ENCODE measurements around the gene NPIPB12.
"Not testable (repeated sequence)": the region's sequence is repeated elsewhere in the genome, so short reads cannot be mapped to it uniquely, and the experiment has no call there.

NPIPB12 gene

GRCh38 chr16:29506308-29506707, at the start of gene NPIPB12:
NPIPB12 (minus strand) TSS chr16:29506408.
- DNase-seq (ENCODE audit: low read depth, low spot score), result not testable (repeated sequence)

GRCh38 chr16:29521520-29521919, 15.3 kb upstream of the NPIPB12 start:
- not testable (repeated sequence) for DNase-seq (ENCODE audit: low read depth, low spot score)

- not testable (repeated sequence) for DNase-seq (ENCODE audit: low read depth, low spot score)
These were observed 23.9 kb downstream of the NPIPB12 start for GRCh38 chr16:29482276-29482675.

GRCh38 chr16:29472065-29472464, 34.1 kb downstream of the NPIPB12 start:
- not testable (repeated sequence) for DNase-seq (ENCODE audit: low read depth, low spot score)

- not testable (repeated sequence) for DNase-seq (ENCODE audit: low read depth, low spot score)
These were observed 36.5 kb downstream of the NPIPB12 start for GRCh38 chr16:29469660-29470059.

DNA sequence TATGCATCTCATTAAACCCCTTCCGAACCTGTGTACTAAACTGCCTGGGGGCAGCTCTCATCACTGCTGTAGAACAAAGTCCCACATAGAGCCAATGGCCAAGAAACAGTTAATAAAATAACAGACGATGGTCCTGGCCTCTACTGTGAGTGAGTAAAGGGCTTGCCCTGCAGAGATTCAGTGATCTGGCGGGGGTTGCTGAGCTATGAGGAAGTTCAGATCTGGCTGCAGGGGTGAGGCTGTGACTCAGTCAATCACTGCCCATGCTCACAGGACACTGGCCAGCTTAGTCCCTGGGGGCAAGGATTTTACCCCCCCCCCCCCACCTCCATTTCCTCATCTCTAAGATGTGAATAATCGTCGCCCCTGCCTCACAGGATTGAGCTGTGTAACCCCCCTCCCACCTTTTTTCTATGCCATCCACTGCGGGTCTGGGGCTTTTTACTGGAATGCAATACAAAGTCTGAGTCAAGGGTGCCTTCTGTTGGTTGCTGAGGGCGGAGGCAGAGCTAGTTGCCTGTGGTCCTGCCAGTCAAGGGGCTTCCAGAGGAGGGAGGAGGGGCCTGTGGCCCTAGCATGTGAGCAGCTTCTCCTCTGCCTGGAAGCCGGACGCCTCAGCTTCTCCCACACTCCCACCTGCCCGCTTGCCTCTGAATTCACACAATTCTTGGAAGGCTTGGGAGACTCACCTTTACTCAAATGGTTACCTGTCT, 38.4 kb downstream of the NPIPB12 start:
- not testable (repeated sequence) for DNase-seq (ENCODE audit: low read depth, low spot score)

DNA sequence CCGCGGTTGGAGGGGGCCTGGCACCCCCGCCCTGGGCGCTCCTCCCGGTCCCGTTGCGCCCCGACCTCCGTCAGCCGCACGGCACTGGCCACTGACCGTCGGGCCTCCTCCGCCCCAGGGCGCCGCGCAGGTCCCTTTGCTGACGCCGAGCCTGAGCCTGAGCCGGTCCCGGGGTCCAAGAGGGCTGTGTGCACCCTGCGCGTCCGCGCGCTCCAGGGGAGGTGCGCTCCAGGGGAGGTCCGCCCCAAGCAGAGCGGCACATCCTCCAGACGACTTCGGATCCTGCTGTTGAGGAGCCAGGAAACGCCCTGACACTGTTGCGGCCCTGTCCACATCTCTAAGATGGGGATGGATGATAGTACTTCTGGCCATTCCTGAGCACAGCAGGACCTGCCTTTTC, 39.3 kb downstream of the NPIPB12 start:
- DNase-seq (ENCODE audit: low read depth, low spot score), result not testable (repeated sequence)

- not testable (repeated sequence) for DNase-seq (ENCODE audit: low read depth, low spot score)
These were observed 40.0 kb downstream of the NPIPB12 start for GRCh38 chr16:29465985-29466824.

DNA sequence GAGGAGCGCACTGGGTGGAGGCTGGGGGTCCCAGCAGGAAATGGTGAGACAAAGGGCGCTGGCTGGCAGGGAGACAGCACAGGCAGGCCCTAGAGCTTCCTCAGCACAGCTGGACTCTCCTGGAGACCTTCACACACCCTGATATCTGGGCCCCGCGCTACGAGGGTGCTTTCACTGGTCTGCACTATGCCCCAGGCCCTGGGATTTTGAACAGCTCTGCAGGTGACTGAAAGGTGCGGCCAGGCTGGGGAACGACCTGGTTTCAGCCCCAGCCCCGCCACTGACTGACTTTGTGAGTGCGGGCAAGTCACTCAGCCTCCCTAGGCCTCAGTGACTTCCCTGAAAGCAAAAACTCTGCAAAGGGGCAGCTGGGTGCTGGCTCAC, 45.6 kb downstream of the NPIPB12 start:
- DNase-seq (ENCODE audit: low read depth, low spot score), result not testable (repeated sequence)

DNA sequence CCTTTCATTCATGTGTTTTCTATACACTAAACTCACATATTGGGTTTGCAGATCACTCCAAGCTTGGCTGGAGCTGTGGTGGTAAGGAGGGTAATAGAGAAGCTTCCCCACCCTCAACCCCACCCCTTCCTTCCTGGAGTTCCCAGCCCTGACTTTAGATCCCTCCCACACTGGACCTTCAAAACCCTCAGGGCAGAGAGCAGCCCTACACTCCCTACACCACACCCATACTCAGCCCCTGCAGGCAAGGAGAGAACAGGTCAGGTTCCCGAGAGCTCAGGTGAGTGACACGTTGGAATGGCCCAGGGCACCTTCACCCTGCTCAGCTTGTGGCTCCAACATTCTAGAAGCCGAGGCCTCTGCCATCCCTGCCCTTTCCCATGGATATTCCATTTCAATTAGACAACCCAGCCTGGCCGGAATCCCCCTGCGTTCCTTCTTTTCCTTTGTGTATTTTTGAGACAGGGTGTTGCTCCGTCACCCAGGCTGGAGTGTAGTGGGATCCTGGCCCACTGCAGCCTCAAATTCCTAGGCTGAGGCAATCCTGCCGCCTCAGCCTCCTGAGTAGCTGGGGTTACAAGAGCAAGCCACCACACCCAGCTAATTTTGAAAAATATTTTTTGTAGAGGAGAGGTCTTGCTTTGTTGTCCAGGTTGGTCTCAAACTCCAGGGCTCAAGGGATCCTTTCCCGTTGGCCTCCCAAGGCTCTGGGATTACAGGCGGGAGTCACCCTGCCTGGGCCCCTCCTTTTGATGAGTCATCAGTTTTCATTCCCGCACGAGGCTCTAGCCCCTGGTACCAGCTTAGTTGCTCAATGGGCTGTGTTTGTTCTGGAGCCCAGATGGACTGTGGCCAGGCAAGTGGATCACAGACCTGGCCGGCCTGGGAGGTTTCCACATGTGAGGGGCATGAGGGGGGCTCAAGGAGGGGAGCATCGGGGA, 46.2 kb downstream of the NPIPB12 start, which contains the start of gene SULT1A4:
TSS of gene SULT1A4 (plus strand) at position 208 of the 941 bp plus-strand sequence. CDS start 1,473 bp downstream, outside the sequence.
- DNase-seq (ENCODE audit: low read depth, low spot score), result not testable (repeated sequence)

- not testable (repeated sequence) for DNase-seq (ENCODE audit: low read depth, low spot score)
These were observed 48.5 kb downstream of the NPIPB12 start for GRCh38 chr16:29457660-29458059.

GRCh38 chr16:29454828-29455227, 51.4 kb downstream of the NPIPB12 start:
- DNase-seq (ENCODE audit: low read depth, low spot score), result not testable (repeated sequence)

DNA sequence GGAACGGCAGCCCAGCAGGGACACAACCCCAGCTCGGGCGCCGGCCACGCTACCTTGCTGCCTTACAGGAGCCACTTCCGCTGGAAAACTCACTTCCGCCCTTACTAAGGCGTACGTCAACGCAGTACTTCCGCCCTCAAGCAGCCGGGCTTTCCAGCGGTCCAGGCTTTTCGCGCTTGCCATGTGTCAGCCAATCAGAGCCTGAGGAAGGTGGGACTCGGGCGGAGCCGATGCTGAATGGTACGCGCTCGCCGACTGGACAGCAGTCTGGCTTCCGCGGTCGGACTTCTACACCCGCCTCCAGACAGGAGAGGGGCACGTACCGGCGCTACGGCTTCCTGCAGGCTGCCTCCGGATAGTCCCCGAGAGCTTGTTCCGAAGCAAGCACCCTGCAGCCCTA, 51.9 kb downstream of the NPIPB12 start, which contains the start of the genes BOLA2 and SLX1B:
TSS of gene BOLA2 (minus strand) at position 83 of the 400 bp plus-strand sequence. CDS start 98 bp downstream, outside the sequence.
TSS of gene SLX1B (plus strand) at position 265 of the 400 bp plus-strand sequence.
- not testable (repeated sequence) for DNase-seq (ENCODE audit: low read depth, low spot score)

DNA sequence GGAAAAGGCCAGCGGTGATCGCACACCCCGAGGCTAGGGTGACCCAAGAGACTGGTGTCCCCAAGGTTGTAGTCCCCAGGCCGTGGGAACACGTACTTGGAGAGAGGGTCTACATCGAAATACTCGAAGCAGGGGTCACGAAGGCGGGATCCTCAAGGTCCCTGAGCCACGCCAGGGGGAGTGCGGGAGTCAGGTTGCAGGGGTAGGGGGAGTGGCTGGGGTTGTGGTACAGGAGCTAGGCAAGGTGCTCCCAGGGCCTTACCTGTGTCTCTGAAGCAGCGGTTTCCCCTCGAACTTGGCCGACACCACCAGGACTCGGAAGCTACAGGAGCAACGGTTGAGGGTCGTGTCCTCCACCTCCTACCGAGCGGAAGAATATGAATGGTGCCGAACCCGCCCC, 52.5 kb downstream of the NPIPB12 start:
- DNase-seq (ENCODE audit: low read depth, low spot score), result not testable (repeated sequence)

Data from astrocyte of the hippocampus (primary cell).